Activated T-cell treated with anti-CD3 and anti-CD28 coated beads for 48 hours (primary cell): Measurements from ENCODE around the gene ARL4C.

ENCODE experiments used
- DNase-seq: peaks from one replicate; pipeline ENCODE4 v3.0.0-alpha.2; 2020; ENCODE audit warnings: low read depth

The ARL4C gene

DNA sequence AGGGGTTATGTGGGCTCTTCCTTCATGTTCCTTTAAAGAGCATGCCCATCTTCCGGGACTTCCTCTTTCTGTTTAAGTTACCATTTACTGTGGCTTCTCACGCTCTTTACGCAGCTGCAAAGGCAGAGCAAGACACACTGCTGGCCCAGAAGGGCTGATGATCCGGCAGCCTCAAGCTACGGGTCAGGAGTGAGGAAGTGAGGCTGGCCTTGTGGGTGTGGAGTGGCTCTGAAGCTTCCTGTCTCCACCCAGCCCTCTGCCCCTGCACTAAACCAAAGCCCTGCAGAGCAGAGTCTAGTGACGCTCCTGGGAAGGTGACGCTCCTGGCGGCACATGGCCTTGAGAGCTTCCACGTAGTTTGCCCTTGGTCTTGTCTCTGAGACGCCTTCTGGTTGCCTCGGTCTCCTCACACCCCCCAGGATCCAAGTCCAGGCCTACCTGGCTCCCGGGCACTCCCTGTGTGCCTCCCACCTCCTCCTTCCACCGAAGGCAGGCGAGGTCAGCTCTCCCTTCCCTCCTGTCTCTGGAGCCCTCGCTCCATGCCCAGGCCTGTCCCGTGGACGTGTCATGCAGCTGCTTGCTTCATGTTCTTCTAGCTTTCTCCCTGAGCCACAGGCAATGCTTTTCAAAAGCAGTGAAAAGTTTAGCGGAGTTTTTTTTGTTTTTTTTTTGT lies 50.3 kb downstream of the ARL4C start:
- peak; percentile 62 for DNase-seq

DNA sequence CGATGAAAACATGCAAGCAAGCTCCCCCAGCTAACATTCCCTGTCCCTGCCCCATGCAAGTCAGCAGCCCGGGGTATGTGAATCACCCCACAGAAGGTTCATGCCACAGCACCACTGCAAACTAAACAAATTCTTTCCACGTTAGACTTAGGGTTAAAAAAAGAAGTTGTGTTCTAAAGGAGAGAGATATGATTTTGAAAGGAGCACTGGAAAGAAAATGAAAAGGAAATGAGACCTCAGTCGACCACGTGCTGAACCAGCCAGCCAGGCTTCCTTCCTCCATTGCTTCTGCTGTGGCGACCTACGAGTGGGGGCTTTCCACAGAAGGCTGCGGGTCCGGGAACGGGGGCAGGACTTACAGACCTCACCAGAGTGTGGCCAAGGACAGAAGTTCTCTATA lies 52.0 kb downstream of the ARL4C start:
- DNase-seq, result no peak

DNA sequence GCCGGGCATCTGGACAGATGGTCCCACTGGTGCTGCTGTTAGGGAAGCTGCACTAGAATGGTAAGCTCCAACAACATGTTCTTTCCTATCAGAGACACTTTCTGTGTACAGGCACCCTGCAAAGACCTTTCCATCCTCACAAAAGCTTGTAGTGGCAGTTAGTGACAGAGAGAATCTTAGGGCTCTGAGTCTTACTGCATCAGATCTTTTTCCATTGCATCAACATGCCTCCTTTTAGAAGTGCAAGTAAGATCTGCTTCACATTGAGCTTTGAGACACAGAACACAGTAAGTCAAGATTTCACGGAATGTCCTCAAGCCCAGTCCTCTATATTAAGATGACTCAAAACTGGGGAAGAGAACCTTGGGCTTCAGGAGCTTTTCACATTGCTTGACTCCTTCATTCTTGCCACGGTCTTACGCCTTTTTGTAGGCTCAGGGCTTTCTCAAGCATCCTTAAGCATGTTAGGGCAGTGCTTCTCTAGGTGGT lies 52.6 kb downstream of the ARL4C start:
- no peak for DNase-seq
